Activated CD4-positive, alpha-beta T cell treated with anti-CD3 and anti-CD28 coated beads for 36 hours (primary cell): ENCODE data around the gene PMEL. TPM values are rescaled to one million over a fixed set of nuclear protein-coding genes. Genes with fewer than 3 reads are reported as not detected.

Source experiments
- total RNA-seq, 2 experiments: library from RNA; stranded (reverse); gene quantifications; one replicate each; pipeline ENCODE4 v1.2.3, GENCODE V29; 2021

The PMEL gene
- total RNA-seq, 2 experiments from 2014 or later, result 0.86 to 1.2 TPM

Other genes starting within 250 kb of the PMEL start
- 100 to 1,000 TPM; 107 to 115 TPM for gene BLOC1S1, start 250.0 kb downstream of the PMEL start, total RNA-seq
- gene RDH5, start 245.6 kb downstream of the PMEL start, total RNA-seq, result 10 to 100 TPM in 1 of 2 experiments, 1 to 10 TPM in 1; 9.6 to 12.2 TPM
- 100 to 1,000 TPM; 113 to 122 TPM for gene CD63, start 237.0 kb downstream of the PMEL start, total RNA-seq
- 1 to 10 TPM; 7.5 to 9.5 TPM for gene GDF11, start 222.9 kb downstream of the PMEL start, total RNA-seq
- 100 to 1,000 TPM; 111 to 114 TPM for gene SARNP, start 148.3 kb downstream of the PMEL start, total RNA-seq
- 10 to 100 TPM; 29.4 to 35.6 TPM for gene ORMDL2, start 148.0 kb downstream of the PMEL start, total RNA-seq
- gene DNAJC14, start 136.5 kb downstream of the PMEL start, total RNA-seq, result 10 to 100 TPM; 29.9 to 31.1 TPM
- gene MMP19, start 123.1 kb downstream of the PMEL start, total RNA-seq, result not detected
- 10 to 100 TPM; 24.6 to 30.2 TPM for gene PYM1, start 38.1 kb downstream of the PMEL start, total RNA-seq
- 100 to 1,000 TPM; 341 to 385 TPM for gene DGKA, start 34.9 kb downstream of the PMEL start, total RNA-seq
- 100 to 1,000 TPM; 104 to 149 TPM for gene CDK2, start 788 bp upstream of the PMEL start, total RNA-seq
- 10 to 100 TPM; 33.2 to 35.1 TPM for gene RAB5B, start 8.0 kb upstream of the PMEL start, total RNA-seq
- 1 to 10 TPM; 2.9 to 3.4 TPM for gene SUOX, start 31.2 kb upstream of the PMEL start, total RNA-seq
- 10 to 100 TPM; 14.9 to 16.3 TPM for gene IKZF4, start 55.0 kb upstream of the PMEL start, total RNA-seq
- gene RPS26, start 75.9 kb upstream of the PMEL start, total RNA-seq, result 10 to 100 TPM; 33.9 to 64.0 TPM
- under 1 TPM; 0.32 to 0.57 TPM for gene ERBB3, start 114.1 kb upstream of the PMEL start, total RNA-seq
- gene PA2G4, start 138.5 kb upstream of the PMEL start, total RNA-seq, result 100 to 1,000 TPM; 446 to 695 TPM
- gene RPL41, start 150.6 kb upstream of the PMEL start, total RNA-seq, result 1,000 to 10,000 TPM; 5,101 to 9,949 TPM
- gene ZC3H10, start 152.2 kb upstream of the PMEL start, total RNA-seq, result 1 to 10 TPM; 6.4 to 6.5 TPM
- 100 to 1,000 TPM; 132 to 160 TPM for gene ESYT1, start 162.2 kb upstream of the PMEL start, total RNA-seq
- gene MYL6B, start 186.5 kb upstream of the PMEL start, total RNA-seq, result 10 to 100 TPM; 76.3 to 79.3 TPM
- gene MYL6, start 192.3 kb upstream of the PMEL start, total RNA-seq, result 100 to 1,000 TPM; 692 to 918 TPM
- 100 to 1,000 TPM in 1 of 2 experiments, 10 to 100 TPM in 1; 96.9 to 123 TPM for gene SMARCC2, start 223.4 kb upstream of the PMEL start, total RNA-seq